GM19372 (cell line): ENCODE measurements around the gene NHS.
"Not testable (repeated sequence)": the region's sequence is repeated elsewhere in the genome, so short reads cannot be mapped to it uniquely, and the experiment has no call there.

Source experiments
- ATAC-seq: cut with Tn5 transposase; IDR thresholded peaks from one replicate; pipeline ENCODE4 v1.9.1; 2021; ENCODE audit warnings: mild to moderate bottlenecking, low read depth, moderate library complexity; ENCODE audit not compliant: unreplicated experiment

NHS gene

DNA sequence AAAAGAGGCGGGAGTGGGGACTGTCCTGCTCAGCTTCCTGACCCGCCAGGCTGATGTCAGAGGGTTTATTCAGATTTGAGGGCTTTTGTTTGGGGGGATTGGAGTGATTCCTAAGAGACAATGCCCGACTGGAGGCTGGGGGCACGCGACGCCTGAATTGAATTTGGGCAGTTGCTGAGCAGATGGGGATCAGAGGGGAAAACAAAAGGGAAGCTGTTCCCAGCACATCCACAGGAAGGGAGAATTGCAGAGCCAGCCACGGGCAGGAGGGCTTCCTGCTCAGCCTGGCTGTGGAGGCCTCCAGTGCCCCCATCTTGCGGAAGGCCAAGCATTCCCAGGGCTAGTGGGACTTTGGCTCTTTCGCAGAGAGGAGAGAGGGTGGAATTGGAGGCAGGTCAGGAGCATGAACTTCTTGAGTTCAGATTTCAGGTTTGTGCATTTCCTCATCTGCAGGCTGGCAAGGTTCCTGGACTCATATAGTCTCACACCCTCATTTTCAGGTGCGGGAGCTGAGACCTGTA, 162.8 kb downstream of the NHS start:
- ATAC-seq, result no peak

DNA sequence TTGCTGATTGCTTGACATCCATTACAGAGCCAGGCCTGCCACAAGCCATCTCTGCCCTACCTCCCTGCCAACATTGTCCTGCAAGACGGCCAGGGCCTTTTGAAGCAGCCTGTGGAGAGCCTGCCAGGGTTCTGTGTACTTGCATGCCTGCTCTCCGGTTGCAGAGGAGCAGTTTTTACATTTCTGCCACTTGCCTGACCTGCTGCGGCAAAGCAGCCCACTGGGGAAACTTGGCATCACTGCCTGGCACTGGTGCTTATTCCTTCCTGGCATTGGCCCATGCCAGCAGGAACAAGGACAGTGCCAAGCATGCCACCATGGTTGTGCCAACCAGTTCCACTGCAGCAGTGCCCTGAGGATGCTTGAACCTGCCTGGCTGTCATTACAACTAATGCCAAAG, 167.1 kb downstream of the NHS start:
- ATAC-seq, result no peak

DNA sequence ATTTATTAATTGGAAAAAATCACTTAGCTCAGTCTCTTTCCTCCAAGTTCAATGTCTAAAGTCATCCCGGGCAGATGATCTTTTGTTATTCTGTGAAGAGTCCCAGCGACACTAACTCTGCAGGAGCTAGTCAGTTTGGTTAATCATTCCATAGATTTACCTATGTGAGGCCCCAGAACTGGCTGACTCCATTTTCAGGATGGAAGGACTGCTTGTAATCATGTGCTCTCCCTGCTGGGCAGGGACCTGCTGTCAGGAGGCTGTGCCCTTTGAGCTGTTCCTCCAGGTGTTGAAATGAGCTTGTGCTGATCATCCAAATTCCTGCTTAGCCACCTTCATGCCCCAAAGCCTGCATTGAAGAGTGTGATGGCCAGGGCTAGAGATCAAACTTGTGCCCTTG, 169.8 kb downstream of the NHS start:
- no peak for ATAC-seq

DNA sequence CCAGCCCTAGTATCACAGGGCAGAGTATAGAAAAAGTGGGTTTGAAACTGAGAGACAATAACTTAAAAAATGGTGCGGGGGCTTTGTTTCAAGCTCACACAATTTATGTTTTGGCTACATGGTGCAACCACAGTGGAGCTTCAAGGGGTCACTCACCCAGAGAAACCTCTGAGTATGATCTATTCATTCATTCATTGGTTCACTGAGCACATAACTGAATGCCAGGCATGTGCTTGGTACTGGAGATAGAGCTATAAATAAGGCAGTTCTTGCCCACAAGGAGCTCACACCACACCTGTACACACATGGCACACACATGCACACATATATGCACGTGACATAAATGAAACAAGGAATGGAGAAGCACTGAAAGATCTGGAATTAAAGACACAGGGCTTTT, 171.4 kb downstream of the NHS start:
- no peak for ATAC-seq

DNA sequence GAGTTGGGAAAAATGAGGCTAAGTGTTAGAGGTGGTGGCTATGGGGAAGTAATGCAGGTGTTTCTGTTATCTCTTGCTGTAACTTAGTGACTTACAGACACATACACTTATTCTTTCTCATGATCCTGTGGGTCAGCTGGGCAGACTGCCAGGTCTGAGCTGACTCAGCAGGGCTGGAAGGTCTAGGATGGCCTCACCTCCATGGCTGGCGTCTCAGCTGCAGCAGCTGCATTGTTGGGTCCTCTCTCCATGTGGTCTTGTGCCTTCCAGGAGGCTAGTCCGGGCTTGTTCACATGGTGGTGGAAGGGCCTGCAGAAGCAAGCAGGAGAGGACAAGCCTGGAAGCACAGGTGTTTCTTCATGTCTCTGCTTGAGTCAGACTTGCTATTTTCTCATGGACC, 172.7 kb downstream of the NHS start:
- ATAC-seq, result peak; percentile 80

DNA sequence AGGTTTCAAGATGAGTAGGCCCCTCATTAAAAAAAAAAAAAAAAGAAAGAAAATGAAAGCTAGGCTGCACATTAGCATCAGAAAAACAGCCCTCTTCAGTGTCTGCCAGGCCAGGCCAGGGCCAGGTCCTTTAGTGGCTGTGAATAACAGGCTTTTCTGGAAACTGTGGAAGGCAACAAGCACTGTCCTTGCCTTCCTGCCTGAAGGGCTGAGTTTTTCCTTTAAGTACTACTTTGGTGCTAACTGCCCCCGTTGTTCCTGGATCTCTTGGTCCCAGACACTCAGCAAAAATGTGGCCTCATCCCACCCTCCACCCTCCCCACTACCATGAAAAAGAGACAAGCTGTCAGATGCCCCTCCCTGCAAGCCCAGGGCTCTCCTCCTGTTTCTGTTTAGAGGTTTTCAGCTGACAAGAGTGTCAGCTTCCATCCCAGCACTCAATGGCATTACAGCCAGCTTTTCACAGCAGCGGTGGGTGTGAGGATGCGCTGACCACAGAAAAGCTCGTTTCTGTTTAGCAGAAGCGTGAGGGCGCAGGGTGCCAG, 174.2 kb downstream of the NHS start:
- ATAC-seq, result no peak

DNA sequence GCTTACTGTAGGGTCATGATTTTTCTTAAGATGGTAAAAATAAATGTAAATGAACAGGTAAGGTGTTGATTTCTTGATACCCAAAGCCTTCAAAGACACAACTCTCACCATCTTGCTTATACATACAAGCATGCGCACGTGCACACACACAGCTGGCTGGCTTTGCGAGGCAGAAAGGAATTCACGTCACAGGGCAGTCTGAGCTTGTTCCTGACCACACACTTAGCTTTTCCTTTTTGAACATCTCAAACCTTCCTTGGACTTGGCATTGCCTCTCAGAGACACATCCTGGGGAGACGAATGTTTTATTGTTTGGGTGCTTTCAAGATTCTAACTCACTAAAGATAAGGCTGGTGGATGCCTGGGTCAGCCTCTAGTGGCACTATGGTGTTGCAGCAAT, 175.0 kb downstream of the NHS start:
- ATAC-seq, result no peak

DNA sequence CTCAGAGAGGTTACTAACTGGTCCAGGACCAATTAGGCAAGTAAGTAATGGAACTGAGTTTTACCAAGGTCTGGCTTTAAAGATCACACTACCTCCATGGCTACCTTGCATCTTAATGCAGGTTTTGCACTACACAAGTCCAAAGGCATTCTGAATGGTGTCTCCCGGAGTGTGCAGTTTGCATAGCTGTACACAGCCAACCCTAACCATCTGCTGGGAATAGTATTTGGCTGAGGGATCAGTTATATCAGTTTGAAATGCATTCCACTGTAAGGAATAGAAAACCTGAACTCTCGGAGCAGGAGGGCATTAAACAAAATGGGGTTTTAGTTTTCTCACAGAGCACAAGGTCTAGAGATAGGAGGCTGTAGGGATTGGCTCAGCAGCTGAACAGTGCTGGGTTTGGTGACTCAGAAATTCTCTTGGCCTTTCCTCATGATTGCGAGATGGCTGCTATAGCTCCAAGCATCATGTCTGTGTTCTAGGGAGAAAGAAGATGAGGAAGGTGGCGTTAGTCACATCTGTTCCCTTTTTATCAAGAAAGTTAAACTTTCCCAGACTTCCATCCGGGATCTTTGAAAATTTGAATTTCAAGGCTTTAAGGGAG, 177.1 kb downstream of the NHS start:
- ATAC-seq, result no peak

DNA sequence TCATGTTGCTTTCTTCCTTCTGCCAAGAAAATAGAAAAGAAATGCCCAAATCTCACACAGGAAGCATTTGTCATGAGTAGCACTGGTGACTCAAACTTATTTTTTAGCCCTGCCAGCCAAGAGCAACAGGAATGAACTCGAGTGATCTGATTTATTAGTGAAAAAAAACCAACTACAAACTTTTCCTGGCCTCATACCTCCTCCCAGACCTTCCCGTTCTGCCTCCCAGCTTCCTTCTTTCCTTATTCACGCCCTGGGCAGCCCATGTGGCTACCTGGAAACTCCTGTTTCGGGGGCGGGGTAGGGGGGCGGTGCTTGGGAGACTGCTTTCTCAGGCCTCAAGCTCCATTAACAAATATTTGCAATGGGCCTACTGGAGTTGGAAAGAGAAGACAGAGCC, 178.5 kb downstream of the NHS start:
- no peak for ATAC-seq

DNA sequence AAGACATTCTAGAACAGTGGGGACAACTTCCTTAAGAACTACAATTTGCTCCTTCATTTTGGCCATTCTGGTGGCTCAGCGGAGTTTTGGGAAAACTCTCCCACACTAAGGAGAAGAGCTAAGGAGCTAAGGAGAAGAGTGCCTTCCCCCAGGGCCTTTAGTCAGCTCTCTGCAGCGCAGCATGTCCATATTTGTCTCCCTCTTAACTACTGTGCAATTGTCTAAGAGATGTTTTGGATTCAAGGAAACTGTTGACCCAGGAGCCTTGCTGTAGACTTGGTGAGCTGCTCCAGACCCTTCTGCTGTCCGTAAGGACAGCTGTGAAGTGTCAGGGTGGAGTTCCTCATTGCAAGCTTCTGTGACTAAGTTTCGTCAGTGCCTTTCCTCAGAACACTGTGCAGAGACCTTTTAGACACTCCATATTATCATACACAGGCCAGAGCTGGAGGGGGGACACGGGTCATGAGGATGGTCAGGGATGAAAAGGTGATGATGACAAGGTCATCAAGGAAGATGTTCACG, 179.0 kb downstream of the NHS start:
- ATAC-seq, result no peak

DNA sequence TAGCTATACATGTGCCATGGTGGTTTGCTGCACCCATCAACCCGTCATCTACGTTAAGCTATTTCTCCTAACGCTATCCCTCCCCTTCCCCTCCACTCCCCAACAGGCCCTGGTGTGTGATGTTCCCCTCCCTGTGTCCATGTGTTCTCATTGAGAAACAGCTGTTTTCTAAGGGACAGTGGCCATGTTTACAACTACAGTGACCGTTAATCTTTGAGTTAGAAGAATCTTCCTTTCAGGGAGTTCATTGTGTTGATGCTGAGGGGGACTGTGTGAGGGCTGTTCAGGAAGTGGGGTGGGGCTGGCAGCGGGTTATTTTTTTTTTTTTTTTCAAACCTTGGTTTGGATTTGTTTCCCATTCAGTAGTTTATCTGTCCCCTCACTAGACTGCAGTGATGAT, 179.9 kb downstream of the NHS start:
- no peak for ATAC-seq

DNA sequence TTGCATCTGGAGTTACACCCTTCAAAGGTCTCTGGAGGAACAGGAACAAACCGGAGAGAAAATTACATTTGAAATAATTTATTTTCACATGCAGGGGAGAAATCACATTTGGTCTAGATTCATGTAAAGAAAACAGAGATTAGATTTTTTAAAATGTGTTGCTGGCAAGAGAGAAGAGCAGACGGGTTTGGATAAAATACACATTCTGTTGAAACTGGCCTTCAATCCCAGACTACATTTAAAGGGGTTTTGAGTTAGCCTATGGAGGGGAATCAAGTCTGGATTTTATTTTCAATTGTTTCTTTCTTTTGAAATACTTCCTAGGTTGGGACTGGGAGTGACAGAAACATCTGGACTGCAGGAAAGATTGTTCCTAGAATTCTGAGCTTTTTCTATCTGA, 180.8 kb downstream of the NHS start:
- ATAC-seq, result no peak

DNA sequence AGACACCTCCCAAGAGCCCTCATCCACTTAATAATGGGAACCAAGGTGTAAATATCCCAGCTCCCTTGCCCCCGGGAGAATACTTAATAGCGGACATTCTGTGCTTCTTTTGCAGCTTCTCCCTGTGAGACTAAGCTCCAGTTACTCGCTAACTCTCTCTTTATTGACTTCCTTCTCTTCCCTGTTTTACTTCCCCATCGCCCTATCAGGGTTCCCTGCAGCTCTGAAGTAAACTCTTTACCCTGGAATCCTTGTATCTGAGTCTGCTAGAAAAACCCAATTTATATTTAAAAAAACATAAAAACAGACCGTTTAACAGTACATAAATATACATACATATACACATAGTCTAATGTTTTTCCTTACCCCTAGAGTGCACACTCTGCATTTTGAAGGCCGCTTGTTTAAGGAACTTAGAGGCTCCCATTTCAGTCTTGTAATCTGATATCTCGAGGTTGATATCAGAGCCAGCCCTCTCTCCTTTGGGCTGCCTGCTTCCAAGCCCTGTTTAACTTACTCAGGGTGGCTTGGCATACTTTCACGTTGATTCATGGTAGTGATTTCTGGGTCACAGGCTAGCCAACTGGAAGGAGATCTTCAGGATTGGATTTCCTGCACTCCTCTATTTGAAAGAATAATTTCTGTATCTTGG, 184.9 kb downstream of the NHS start:
- no peak for ATAC-seq

DNA sequence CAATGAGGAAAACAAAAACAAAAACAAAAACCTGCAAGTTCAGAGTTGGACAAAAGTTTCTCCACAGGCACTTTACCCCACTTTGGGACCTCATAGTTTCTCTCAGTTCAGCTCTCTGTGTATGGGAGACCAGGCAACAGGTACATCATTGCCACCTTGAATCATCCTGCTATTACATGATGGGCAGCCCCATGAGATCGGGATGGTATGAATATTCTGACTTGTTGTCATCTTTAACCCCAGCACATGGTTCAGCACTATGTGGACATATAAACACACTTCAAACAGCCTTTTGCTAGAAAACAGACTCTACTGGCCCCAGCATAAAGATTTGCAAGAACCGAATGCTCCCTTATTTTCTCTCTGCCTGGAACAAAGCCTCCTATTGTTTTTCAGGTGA, 185.4 kb downstream of the NHS start:
- no peak for ATAC-seq

DNA sequence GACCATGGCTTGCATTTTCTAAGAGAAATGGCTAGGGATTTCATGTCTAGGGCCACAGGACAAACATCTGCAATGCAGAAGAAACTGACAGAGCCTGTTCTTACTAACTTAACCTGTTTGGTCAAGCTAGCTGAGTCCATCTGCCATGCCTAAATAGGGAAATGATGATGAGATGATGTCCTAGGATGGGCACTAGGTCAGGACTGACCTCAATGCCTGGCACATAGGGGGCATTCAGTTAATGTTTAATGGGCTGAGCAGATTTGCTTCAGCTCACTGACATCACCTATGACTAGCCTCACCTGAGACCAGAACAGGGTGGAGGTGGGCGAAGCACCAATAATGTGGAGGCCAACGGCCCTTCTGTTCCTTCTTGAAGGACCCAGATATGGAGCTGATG, 188.1 kb downstream of the NHS start:
- no peak for ATAC-seq

DNA sequence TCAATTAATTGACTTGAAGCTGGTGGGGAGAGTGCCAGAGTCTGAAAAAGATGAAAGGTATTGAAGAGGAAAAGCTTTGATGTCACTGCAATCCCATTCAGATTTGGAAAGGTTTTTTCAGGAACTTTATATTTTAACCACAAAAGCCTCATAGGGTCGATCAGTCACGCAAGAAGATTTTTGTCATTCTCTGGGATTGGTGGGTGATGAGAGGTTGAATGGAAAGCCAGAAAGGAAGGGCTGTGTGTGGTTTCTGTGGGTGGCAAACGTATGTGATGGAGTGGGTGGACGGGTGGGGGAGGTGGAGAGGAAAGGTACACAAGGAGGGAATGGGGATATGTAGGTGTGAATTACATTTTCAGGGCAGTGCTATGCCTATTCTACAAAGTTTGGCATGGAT, 188.5 kb downstream of the NHS start:
- no peak for ATAC-seq

DNA sequence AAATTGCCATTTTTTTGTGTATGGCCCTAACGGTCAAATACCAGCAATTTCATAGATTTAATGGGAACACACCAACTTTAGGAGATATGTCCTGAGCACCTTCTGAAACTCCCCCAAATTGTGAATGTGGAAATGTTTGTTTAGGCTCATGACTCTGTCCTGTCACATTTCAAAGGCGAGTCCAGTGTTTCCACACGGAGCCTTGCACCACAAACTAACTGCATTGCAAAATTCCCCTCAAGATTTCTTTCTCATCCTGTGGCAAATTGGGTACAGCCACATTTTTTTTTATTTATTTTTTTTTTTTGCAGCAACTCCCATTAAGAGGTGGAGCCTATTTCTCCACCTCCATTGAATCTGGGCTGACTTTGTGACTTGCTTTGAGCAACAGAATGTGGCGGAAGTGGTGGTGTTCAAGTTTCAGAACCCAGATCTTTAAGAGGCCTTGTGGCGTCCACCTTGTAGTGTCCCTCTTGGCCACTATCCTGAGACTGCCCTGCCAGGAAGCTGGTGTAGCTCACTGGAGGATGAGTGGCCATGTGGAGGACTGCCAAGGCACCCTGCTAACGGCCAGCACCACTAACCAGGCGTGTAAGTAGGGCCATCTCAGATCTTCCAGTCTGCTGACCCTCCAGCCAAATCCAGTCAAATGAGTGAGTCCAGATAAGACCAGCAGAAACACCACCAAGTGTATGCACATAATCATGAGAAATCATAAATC, 189.8 kb downstream of the NHS start:
- no peak for ATAC-seq

DNA sequence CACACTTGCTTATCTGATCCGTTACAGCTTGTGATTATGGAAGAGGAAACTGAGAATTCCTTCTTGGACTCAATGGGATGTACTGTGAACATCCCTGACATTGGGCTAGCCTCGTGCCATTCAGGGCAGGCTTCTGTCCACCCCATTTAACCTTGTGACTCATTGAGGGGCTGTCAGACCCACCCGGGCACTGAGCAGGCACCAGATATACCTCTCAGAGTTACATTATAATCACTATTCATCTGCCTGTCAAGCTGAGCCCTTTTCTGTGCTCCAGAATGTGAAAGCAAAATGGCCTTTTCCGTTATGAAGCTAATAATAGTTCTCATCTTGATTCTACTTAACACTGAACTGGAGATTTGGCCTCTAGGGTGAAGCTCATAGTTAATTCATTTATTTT, 191.7 kb downstream of the NHS start:
- ATAC-seq, result no peak

DNA sequence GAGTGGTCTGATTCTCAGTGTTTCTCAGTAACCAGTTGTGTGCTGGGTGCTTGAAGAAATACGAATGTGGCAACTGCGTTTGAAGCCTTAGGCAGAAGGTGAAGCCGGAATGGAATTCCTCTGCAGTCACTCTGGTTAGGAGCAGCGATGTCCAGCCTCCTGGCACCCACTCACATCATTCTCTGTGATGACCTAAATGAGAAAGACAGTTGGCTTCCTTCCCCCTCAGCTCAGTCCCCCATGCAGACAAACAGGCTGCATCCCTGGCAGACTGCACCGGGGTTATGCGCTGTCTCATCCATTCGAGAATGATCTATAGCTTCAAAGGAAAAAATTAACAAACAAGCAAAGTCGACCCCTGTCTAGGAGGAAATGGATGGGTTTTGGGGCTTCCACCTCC, 192.2 kb downstream of the NHS start:
- no peak for ATAC-seq

DNA sequence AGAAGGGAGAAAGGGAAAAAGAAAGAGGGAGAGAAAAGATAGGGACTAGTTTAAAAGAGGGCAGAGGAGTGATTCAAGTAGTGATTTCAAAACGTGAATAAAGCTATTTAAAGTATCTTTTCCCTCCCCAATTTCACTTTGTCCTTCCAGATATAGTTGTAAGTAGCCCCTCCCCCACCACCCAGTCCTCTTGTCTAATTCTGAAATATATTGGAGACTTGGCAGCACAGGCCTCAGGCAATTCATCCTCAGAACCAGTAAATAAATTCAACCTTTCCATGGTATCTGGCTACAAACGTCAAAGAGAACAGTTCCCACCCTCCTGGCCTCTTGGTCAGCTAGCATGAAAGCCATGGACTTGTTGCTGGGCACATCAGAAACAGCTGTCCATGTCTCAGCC, 192.8 kb downstream of the NHS start:
- ATAC-seq, result no peak

DNA sequence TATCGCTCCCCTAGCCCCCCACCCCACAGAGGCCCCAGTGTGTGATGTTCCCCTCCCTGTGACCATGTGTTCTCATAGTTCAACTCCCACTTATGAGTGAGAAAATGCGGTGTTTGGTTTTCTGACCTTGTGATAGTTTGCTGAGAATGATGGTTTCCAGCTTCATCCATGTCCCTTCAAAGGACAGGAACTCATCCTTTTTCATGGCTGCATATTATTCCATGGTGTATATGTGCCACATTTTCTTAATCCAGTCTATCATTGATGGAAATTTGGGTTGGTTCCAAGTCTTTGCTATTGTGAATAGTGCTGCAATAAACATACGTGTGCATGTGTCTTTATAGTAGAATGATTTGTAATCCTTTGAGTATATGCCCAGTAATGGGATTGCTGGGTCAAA, 193.8 kb downstream of the NHS start:
- not testable (repeated sequence) for ATAC-seq
